GM19025 (cell line): Measurements from ENCODE around the gene CARD11.
A peak's percentile ranks its signal among the peaks of the same experiment; 100 is the strongest.
"Not testable (repeated sequence)": the region's sequence is repeated elsewhere in the genome, so short reads cannot be mapped to it uniquely, and the experiment has no call there.

ENCODE experiments used
- ATAC-seq: cut with Tn5 transposase; IDR thresholded peaks from one replicate; pipeline ENCODE4 v1.9.1; 2021; ENCODE audit warnings: mild to moderate bottlenecking, low read depth, moderate library complexity; ENCODE audit not compliant: unreplicated experiment

CARD11 gene

DNA sequence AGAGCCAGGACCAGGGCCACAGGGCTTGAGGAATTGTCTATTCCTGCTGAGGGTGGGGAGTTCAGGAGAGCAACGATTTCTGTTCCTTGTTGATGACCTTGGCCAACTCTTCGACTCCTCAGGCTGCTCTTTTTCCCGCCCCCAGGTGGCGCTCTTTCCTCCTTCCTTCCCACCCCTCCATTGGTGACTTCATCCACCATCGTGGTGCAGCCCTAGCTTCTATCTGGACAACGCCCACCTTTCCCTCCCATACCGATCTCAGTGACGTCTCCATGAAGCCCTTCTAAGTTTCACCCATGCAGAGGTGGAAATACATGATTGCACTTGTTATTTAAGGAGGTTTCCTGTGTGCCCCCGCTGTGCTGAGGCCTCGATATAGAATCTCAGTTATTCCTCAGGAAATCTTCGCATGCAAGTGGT is 22.1 kb upstream of the CARD11 start:
- no peak for ATAC-seq

DNA sequence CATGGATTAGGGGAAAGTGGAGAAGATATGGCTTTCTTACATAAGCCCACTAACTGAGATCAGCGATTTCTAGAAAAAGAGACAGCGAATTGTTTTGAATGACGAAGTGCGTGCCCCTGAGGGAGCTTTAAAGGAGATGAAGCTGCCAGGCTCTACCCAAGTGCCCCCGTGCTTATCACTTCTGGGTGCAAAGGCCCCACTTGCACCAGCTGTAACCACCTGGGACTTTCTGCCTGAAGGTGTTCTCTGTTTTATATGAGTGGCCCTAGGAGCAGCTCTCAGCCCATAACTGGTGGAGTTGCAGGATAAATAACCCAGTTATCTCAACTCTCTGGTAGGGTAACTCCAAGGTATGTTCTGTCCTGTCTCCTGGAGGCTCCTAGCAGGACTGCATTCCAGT is 20.4 kb upstream of the CARD11 start:
- ATAC-seq = no peak

DNA sequence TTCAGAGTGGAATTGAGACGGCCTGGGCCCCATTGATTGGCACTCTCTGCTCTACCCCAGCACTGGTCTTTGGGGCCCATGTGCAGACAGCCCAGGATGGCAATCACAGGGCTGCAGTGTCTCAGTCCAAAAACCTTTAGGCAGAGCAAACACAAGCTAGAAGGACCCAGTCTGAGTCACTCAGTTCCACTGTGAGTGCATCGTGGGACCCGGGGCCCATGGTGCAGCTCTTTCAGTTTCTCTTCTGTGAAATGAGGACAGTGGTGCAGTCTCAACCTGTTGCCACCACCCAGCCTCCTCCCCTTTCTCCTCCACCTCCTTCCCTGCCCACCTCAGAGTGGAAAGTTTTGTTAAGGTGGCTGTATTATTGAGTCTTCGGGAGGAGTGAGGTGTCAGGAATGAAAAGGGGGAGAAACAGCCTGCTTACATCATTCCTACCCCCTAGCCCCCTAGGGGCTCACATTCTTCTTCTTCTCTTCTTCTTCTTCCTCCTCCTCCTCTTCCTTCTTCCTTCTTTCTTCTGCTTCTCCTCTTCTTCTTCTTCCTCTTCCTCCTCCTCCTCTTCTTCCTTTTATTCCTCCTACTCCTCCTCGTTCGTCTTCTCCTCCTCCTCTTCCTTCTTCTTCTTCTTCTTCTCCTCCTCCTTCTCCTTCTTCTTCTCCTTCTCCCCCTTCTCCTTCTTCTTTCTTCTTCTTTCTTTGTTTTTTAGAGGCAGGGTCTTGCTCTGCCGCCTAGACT is 19.5 kb upstream of the CARD11 start:
- peak; percentile 95 for ATAC-seq

DNA sequence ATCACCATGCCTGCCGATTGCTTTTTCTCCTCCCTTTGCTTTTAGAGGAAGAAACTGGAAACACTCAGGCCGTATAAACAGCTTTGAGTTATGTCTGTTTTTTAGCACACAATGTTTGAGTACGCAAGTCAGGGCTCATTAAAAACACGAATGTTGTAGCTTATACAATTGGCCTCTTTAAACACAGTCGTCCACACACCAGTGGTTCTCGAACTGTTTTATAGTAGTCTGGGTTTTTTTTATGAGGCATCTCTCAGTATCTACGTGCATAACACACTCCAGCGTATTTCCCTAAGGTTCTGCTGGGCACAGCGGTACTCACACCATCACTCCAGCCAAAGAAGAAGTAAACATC is 13.4 kb upstream of the CARD11 start:
- no peak for ATAC-seq

DNA sequence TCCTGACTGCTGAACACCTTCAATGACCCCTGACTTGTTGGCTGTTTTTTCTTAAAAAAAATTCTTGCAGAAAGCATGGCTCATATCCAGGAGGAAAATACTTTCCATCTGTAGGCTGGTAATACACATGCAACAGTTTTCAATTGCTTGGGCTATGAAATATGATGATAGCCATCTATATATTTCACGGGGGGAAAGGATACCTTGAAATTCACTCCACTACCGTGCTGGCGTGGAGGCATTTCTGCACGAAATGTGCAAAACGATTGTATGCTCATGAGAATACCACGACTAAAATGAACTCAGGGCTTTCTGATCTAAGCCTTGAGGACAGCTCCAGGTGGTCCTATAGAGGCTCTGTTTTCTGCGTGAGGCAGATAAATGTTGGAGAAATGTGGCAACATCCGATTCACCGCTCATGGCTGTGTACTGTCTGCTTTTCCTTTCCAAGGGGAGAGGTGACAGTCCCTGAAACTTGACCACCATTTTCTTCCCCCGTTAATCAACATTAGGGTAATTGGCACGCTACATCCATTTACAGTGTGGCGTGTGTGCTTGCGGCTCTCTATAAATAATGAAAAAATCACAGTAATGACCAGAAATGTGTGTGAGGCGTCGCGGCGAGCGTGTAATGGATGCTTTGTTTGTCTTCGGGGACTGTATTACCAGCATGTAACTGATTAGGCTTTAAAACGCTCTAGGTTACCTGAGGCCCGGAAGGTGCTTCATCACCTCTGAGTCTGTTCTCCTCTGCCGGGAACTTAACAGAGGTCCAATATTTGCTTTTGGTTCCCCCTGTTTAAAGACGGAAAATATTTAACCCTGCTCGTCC is 12.8 kb upstream of the CARD11 start:
- no peak for ATAC-seq

DNA sequence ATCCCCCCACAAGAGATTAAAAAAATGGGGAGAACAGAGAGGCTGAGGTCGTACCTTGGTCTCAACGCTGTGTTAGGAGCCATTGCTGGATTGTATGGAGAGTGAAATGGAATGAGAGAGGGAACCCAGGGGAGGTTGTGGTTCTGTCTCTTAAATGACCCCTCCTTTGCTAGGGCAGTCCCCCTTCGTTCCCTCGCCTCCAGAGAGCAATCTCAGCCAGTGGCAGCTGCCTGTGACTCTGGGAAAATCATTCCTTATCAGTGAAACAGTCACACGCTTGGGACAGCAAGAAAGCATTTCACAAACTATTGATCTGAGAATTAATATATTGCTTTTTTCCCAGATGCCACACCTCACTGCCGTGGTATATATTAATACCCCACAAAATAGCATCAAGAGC is 12.0 kb upstream of the CARD11 start:
- no peak for ATAC-seq

DNA sequence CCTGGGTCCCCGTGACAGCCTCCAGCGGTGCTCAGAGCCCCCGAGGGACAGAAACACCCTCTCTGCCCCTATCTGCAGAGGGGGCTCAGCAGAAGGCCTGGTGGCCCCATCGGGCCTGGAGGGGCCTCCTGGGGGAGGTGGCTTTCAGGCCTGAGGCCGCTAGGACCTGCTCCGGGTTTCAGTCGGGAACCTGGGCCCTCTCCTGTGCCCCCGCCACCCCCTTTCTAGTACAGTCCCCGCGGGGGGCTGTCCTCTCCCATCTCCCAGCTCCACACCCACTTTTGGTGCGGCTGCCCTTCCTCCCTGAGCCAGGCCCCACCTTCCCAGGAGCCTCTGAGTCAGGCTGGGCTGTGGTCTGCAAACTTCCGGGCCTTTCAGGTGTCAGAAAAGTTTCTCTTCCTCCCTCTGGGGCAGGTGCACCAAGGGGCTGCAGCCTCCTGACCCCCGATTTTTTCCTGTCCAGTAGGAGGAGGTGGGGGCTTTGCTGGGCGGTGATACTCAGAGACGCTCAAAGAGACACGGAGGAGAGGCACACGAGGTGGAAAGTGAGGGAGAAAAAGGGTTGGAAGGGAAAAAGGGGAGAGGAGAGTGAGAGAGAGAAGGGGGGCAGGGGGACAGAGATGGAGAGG is 692 bp downstream of the CARD11 start:
- ATAC-seq = peak; percentile 65

DNA sequence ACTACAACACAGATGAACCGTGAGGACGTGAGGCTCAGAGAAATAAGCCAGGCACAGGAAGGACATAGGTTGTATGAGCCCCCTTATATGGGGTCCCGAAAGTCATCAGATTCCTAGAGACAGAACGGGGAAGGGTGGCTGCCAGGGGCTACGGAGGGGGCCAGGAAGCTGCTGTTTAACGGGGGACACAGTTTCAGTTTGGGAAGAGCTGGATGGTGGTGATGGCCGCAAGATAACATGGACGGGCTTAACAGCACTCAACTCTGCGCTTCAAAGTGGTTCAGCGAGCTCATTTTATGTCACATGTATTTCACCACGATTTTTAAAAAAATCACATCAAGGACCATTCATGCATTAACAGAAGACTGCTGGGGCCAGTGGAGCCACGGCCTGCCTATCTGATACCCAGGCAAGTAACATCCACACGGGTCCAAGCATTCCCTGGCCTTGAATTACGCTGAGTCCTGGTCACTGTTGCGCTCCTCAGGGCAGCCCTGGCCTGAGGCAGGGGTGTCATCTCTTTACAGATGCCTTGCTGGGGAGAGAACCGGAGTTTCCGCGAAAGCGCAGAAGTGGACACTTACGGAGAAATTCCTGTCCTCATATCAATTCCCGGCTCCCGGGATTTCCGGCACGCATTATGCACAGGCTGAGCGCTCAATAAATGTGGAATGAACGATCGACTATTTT is 1.5 kb downstream of the CARD11 start:
- no peak for ATAC-seq

DNA sequence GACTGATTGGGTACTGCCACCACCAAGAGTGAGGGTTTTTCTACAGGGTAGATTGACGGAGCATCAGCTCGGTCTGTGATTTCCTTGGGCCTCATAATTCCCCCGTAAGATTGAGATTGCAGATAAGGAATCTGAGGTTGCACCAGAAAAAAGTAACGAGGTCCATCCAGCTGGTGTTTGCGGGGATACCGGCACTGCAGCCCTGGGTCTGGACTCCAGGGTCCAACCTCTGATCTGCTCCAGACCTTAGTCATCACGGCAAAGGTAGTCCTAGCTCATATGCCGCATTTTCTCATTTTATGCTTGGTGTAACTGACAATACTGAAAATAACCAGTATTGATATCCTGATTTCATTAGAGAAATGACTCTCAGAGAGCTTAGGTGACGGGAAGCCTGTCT is 3.9 kb downstream of the CARD11 start:
- no peak for ATAC-seq

DNA sequence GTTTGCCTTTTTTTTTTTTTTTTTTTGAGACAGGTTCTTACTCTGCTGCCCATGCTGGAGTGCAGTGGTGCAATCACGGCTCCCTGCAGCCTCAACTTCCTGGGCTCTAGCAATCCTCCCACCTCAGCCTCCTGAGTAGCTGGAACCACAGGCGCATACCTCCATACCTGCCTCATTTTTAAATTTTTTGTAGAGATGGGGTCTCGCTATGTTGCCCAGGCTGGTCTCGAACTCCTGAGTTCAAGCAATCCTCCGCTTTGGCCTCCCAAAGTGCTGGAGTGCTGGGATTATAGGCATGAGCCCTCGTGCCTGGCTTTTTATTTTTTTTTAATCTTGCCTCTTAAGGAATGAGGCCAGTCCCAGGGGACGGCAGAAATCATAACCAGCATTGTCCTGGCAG is 5.7 kb downstream of the CARD11 start:
- ATAC-seq = not testable (repeated sequence)

DNA sequence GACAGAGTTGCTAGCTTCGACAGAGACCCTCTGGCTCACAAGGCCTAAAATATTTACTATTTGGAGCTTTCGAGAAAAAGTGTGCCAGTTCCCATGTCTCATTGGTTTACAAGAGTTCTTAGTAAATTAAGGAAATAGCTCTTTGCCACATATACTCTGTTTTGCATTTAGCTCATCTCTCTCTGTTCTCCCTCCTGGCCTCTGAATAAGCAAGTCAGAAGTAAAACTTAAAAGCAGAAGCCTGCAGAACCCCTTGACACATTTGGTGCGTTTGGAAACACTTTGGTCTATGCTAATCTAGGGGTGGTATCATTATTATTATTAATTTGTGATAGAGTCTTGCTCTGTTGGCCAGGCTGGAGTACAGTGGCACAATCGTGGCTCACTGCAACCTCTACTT is 6.4 kb downstream of the CARD11 start:
- no peak for ATAC-seq

DNA sequence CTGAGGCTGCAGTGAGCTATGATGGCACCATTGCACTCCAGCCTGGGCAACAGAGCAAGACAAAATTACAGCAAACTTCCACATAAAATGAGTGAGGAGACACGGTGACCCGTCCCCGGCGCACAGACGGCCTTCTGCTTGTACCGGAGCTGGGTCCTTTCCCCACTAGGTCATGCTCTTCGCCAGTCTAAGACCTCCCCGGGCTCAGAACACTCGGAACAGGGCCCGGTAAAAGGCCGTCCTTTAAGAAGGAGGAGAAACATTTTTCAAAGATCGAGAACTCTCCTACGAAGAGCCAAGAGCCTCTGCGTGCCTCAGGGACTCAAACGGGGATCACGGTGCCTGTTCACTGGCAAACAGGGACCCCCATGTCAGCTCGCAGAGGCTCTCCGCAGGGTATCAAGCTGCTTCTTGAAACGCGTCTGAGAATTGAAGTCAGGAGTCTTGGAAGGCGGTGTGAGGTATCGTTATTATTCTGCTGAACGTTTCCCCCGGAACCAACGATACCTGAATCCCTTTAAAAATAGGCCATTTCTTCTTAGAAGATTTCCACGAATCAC is 9.0 kb downstream of the CARD11 start:
- ATAC-seq = no peak

DNA sequence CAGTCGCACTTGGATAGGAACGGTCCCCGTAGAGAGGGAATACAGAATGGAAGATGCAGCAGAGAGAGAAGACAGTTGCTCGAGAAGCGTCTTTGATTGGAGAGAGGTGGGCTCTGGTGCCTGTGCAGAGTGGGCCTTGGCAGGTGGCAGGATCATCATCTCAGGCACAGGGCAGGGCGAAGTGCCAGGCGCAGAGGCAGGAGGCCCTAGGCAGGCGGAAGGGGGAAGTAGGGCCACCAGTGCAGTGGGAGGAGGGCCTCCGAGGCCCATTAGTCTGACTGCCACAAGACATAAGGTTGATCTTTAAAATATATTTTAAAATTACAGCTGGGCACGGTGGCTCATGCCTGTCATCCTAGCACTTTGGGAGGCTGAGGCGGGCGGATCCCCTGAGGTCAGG is 10.1 kb downstream of the CARD11 start:
- no peak for ATAC-seq

DNA sequence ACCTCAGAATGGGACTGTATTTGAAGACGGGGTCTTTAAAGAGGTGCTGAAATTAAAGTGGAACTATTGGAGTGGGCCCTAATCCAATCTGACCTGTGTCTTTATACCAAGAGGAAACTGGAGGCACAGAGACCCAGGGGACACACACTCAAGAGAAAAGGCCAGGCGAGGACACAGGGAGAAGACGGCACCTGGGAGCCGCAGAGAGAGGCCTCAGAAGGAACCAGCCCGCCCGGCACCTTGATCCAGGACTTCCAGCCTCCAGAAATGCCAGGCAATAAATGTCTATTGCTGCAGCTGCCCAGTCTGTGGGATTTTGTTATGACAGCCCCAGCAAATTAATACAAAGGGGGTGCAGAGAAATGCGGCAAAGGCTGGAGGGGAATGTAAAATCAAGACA is 10.5 kb downstream of the CARD11 start:
- ATAC-seq = no peak

DNA sequence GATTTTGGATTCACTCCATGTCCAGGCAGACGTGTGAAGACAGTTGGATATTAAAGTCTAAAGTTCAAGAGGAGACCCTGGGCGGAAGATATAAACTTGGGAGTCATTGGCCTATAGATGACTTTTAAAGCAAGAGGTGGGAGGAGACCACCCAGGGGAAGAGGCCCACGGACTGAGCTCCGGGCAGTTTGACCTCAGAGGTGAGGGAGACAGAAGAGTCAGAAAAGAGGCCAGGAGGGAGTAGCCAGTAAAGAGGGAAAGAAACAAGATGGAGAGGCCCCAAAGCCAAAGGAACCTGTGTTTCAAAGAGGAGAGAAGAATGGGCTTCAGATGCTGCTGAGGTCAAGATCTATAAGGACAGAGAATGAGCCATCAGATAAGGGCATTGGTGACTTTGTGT is 11.4 kb downstream of the CARD11 start:
- no peak for ATAC-seq

DNA sequence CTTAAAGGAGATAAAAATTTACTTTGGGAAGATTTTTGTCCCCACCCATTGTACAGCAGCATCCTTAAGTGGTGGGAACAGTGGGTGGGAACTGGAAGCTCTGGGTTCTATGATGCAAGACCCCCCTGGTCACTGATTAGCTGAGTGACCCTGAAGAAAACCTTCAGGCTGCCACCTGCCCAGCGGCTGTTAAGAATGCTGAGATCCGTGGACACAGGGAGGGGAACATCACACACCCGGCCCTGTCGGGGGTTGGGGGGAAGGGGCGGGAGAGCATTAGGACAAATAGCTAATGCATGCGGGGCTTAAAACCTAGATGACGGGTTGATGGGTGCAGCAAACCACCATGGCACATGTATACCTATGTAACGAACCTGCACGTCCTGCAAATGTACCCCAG is 14.5 kb downstream of the CARD11 start:
- no peak for ATAC-seq

DNA sequence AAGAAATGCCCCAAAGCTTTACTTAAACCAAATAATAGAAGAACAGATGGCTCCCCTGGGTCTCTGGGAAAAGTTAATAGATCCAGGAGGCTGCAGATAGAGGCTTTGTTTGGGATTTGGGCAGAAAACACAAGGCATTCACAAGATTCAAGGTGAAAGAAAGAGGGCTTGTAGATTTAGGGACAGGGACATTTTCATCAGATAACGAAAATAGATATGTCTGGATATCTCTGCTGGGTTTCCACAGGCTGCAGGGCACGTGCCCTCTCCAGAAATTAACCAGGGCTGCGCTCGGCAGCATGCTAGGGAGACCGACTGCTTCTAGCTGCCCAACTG is 14.9 kb downstream of the CARD11 start:
- ATAC-seq = no peak

DNA sequence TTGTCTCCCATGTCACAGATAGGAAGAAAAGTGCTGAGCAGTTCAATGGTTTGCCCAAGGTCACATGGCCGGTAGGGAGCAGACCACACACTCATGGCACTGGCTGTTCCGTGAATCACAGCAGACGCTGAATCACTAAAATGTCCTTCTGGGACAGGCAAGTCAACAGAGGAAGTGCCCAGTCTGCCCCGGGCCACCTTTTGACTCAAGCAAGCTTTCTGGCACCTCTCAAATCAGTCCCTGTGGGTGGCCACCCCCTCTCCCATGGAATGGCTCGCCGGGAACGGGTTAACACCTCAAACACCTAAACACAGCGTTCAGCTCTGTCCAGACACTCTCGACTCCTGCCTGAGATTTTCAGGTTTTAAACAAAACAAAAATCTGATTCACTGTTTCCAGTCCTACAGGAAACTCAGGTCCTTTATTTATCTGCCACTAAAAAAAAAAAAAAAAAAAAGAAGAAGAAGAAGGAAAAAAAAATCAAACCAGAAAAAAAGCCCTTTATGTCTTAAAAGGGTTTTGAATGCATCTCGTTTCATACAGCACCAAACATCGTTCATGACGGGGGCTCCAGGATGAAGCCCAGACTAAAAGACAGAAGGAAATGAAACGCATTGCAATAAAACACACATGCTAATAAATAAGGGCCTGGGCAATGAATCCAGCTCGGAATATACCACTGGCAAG is 15.5 kb downstream of the CARD11 start:
- ATAC-seq = no peak

DNA sequence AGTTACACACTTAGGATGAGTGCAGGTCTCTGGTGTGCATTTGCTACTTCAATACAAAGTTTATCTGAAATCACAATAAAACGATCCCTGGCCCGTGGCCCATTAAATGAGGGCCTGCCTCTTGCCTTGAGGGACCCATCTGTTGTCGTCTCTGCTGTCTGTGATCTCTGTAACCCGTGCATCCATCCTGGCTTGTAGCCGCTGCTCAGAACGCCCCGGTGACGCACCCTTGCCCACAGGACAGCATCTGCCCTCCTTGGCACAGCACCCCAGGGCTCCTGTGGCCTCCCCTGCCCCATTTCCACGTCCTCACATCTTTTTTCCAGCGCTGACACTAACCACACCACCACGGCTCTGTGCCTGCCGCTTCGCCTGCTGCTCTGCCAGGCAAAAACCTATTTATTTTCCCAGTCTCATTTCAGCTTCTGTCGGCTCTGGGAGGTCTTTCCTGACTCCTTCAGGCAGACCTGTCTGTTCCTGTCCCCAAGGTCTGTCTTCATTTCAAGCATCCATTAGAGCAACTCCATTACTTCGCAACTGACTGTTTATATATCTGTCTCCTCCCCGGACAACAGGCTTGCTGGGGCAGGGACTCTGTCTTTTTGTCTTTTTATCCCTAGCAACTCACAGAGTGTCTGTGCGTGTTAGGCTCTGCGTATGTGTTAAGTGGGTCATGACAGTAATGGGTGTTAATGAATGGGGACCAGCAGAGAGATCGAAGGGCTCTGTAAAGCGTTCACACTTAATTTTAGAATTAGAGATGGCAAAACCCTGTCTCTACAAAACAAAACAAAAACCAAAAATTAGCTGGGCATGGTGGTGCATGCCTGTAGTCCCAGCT is 16.4 kb downstream of the CARD11 start:
- ATAC-seq = no peak
